OCI-LY1 (cell line): ENCODE results near the gene RARA.
"Not testable (repeated sequence)": the region's sequence is repeated elsewhere in the genome, so short reads cannot be mapped to it uniquely, and the experiment has no call there.

Experiments
- H2AFZ ChIP-seq: fragments of 200-600 bp; sonication (generic), shearing (Covaris generic); 2 replicates; pipeline ENCODE4 v1.6.0; 2014; ENCODE audit warnings: antibody characterized with exemption, mild to moderate bottlenecking, low read length
- H3F3A ChIP-seq: fragments of 200-600 bp; sonication (generic), shearing (Covaris generic); 2 replicates; pipeline ENCODE4 v1.6.0; 2014; ENCODE audit warnings: mild to moderate bottlenecking, antibody characterized with exemption, low read length, moderate library complexity; ENCODE audit not compliant: insufficient read depth
- H3K27ac ChIP-seq: fragments of 200-600 bp; sonication (generic); 2 replicates; pipeline ENCODE4 v1.5.1; 2014; ENCODE audit warnings: low read length, mixed run types, mild to moderate bottlenecking, low read depth; ENCODE audit not compliant: poor library complexity, severe bottlenecking
- H3K27me3 ChIP-seq: fragments of 200-600 bp; sonication (generic); 2 replicates; pipeline ENCODE4 v1.6.0; 2014; ENCODE audit warnings: antibody characterized with exemption, mild to moderate bottlenecking, low read length, moderate library complexity; ENCODE audit not compliant: insufficient read depth
- H3K36me3 ChIP-seq: fragments of 200-600 bp; sonication (generic); 2 replicates; pipeline ENCODE4 v1.6.1; 2014; ENCODE audit warnings: mild to moderate bottlenecking, antibody characterized with exemption, low read length, moderate library complexity, mixed read lengths; ENCODE audit not compliant: insufficient read depth
- H3K4me1 ChIP-seq: fragments of 200-600 bp; sonication (generic); 2 replicates; pipeline ENCODE4 v1.5.1; 2014; ENCODE audit warnings: mild to moderate bottlenecking, low read length, moderate library complexity; ENCODE audit not compliant: insufficient read depth, severe bottlenecking
- H3K4me2 ChIP-seq: fragments of 200-600 bp; sonication (generic), shearing (Covaris generic); 2 replicates; pipeline ENCODE4 v1.6.1; 2014; ENCODE audit warnings: low read length
- H3K4me3 ChIP-seq: fragments of 200-600 bp; sonication (generic); 2 replicates; pipeline ENCODE4 v1.5.1; 2014; ENCODE audit warnings: low read length, low read depth, mild to moderate bottlenecking, mixed read lengths; ENCODE audit not compliant: poor library complexity, severe bottlenecking
- H3K79me2 ChIP-seq: fragments of 200-600 bp; shearing (Covaris generic); 2 replicates; pipeline ENCODE4 v1.6.1; 2016; ENCODE audit warnings: mixed run types, low read length, mixed read lengths; ENCODE audit not compliant: insufficient read depth
- H3K9ac ChIP-seq: fragments of 200-600 bp; sonication (generic), shearing (Covaris generic); 2 replicates; pipeline ENCODE4 v1.6.1; 2014; ENCODE audit warnings: mild to moderate bottlenecking, low read length, mixed read lengths
- H3K9me2 ChIP-seq: fragments of 200-600 bp; sonication (generic), shearing (Covaris generic); 2 replicates; pipeline ENCODE4 v1.6.1; 2014; ENCODE audit warnings: low read depth, mild to moderate bottlenecking, low read length, mixed read lengths
- H3K9me3 ChIP-seq: fragments of 200-600 bp; shearing (Covaris generic); 2 replicates; pipeline ENCODE4 v1.6.1; 2014; ENCODE audit warnings: low read length, mixed read lengths
- H4K20me1 ChIP-seq: fragments of 200-600 bp; sonication (generic), shearing (Covaris generic); 2 replicates; pipeline ENCODE4 v1.6.0; 2016; ENCODE audit warnings: mild to moderate bottlenecking, low read length; ENCODE audit not compliant: insufficient read depth
- EZH2 ChIP-seq: fragments of 200-600 bp; sonication (generic), shearing (Covaris generic); IDR thresholded peaks from 2 replicates; pipeline ENCODE4 v1.8.0; 2017; ENCODE audit warnings: borderline replicate concordance, mixed run types, mild to moderate bottlenecking, antibody characterized with exemption, low read length, moderate library complexity, mixed read lengths
- TF ChIP-seq, protein P1 (sequence below): fragments of 200-600 bp; sonication (generic), shearing (Covaris generic); IDR thresholded peaks from 2 replicates; pipeline ENCODE4 v1.5.1; 2017; ENCODE audit warnings: mild to moderate bottlenecking, antibody characterized with exemption, low read length, moderate library complexity, mixed read lengths

The RARA gene

GRCh38 chr17:40301315-40301714 is 7.7 kb upstream of the RARA start:
- no peaks in the 10 kb centered on the region for H3K9me2 ChIP-seq
- H4K20me1 ChIP-seq = no peaks in the 10 kb centered on the region
- no peak overlapping the region for H3K9ac ChIP-seq
- H3F3A ChIP-seq = no peaks in the 10 kb centered on the region
- H2AFZ ChIP-seq = no peak overlapping the region
- H3K4me3 ChIP-seq = no peak overlapping the region
- H3K79me2 ChIP-seq = no peaks in the 10 kb centered on the region
- H3K4me2 ChIP-seq = no peak overlapping the region
- H3K36me3 ChIP-seq = peaks cover 93% of the 10 kb centered on the region
- H3K27me3 ChIP-seq = no peaks in the 10 kb centered on the region
- no peaks in the 10 kb centered on the region for H3K4me1 ChIP-seq
- no peaks in the 10 kb centered on the region for H3K9me3 ChIP-seq
- H3K27ac ChIP-seq = no peak overlapping the region
- TF ChIP-seq, protein P1, sequence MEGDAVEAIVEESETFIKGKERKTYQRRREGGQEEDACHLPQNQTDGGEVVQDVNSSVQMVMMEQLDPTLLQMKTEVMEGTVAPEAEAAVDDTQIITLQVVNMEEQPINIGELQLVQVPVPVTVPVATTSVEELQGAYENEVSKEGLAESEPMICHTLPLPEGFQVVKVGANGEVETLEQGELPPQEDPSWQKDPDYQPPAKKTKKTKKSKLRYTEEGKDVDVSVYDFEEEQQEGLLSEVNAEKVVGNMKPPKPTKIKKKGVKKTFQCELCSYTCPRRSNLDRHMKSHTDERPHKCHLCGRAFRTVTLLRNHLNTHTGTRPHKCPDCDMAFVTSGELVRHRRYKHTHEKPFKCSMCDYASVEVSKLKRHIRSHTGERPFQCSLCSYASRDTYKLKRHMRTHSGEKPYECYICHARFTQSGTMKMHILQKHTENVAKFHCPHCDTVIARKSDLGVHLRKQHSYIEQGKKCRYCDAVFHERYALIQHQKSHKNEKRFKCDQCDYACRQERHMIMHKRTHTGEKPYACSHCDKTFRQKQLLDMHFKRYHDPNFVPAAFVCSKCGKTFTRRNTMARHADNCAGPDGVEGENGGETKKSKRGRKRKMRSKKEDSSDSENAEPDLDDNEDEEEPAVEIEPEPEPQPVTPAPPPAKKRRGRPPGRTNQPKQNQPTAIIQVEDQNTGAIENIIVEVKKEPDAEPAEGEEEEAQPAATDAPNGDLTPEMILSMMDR = peak; percentile 32; the same call in 1 of the 2 replicates
- no peak for TF ChIP-seq EZH2

DNA sequence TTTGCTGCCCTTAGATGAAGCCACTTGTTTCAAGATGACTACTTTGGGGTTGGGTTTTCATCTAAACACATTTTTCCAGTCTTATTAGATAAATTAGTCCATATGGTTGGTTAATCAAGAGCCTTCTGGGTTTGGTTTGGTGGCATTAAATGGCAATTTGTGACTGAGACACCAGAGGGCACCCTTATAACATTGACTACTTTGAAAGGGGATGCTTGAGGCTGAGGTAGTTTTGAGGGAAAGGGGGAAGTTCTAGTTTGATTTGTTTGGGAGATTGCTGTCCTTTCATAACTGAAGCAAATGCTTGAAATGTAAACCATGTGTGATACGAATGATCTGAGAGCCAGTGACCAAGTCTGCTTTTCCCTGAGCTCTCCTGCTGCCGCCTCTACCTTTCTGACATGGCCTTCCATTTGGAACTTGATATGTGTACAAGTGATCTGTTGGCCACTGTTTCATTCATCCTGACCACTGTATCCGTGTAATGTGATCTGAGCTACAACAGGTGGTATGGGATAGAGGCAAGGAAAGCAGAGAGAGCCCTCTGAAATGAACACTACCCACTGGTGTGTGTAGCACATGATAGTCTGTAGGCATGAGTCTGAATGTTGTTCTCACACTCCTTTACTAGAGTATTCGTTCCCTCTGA is 5.8 kb upstream of the RARA start:
- Histone ChIP-seq H3K9ac (no peak overlapping the region), H2AFZ (no peak overlapping the region), H3F3A (no peaks in the 10 kb centered on the region), H3K4me2 (no peak overlapping the region), H3K9me3 (no peaks in the 10 kb centered on the region), H3K27me3 (no peaks in the 10 kb centered on the region), H3K4me1 (no peaks in the 10 kb centered on the region), H3K9me2 (no peaks in the 10 kb centered on the region), H4K20me1 (no peaks in the 10 kb centered on the region), H3K4me3 (no peak overlapping the region), H3K36me3 (peaks cover 77% of the 10 kb centered on the region), H3K79me2 (no peaks in the 10 kb centered on the region), H3K27ac (no peak overlapping the region)
- no peak for TF ChIP-seq EZH2
- TF ChIP-seq, protein P1 = peak; percentile 69

DNA sequence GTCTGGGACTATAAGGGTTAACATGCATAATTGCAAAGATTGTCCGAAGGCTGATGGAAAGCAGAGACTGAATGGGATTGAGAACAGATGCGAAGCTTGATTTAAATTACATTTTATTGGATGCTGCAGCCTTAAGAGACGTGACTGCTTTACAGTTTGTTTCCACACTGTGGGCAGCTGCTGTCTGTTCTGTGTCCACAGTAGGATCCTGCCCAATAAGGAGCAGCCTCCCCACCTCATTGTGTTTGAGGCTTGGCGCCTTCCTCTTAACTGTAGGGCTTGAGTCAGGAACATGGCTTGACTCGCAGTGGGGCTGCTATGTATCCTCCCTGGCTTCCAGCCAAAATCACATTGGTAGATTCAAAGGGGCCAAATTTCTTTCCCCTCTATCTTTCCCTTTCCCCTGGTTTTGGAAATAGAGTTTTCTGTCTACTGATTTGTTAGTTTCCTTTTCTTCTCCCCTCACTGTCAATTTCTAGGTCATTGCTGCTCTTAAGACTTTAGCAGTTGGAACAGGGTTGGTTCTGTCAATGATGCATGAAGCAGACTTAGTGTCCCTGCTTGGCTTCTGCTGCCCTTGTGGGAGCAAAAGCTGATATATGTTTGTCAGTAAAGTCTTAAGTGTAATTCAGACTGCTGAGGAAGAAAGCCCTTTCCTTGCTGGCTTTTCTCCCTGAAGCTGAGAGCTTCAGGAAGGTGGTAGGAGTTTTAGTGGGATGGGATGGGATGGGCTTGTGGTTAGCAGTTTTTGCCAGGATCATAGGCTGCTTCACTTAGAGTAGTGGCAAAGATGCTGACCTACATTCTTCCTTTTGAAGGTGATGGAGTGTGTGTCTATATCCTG is 5.0 kb upstream of the RARA start:
- Histone ChIP-seq H3K9me2 (no peaks in the 10 kb centered on the region), H3K27me3 (no peaks in the 10 kb centered on the region), H4K20me1 (no peaks in the 10 kb centered on the region), H2AFZ (no peak overlapping the region), H3K9me3 (no peaks in the 10 kb centered on the region), H3K9ac (no peak overlapping the region), H3K79me2 (no peaks in the 10 kb centered on the region), H3K4me2 (no peak overlapping the region), H3K4me3 (no peak overlapping the region), H3K4me1 (peaks cover 4% of the 10 kb centered on the region), H3K27ac (no peak overlapping the region), H3F3A (no peaks in the 10 kb centered on the region), H3K36me3 (peaks cover 69% of the 10 kb centered on the region)
- no peak for TF ChIP-seq EZH2
- TF ChIP-seq, protein P1 = no peak

- H3K27me3 ChIP-seq, H4K20me1 ChIP-seq, H3K4me3 ChIP-seq, H3K4me1 ChIP-seq, H2AFZ ChIP-seq, H3K79me2 ChIP-seq, H3K4me2 ChIP-seq, H3K9me2 ChIP-seq, H3K27ac ChIP-seq, H3K9me3 ChIP-seq, H3K9ac ChIP-seq, H3F3A ChIP-seq: not testable (repeated sequence)
- H3K36me3 ChIP-seq = peaks cover 63% of the 10 kb centered on the region
These were observed 4.5 kb upstream of the RARA start for GRCh38 chr17:40304552-40304863.

- not testable (repeated sequence) for H2AFZ ChIP-seq, H3K4me1 ChIP-seq, H3K9ac ChIP-seq, H3K79me2 ChIP-seq, H4K20me1 ChIP-seq, H3K4me3 ChIP-seq, H3F3A ChIP-seq, H3K27me3 ChIP-seq, H3K9me3 ChIP-seq, H3K4me2 ChIP-seq, H3K9me2 ChIP-seq, H3K27ac ChIP-seq
- H3K36me3 ChIP-seq = peaks cover 60% of the 10 kb centered on the region
These were observed 4.1 kb upstream of the RARA start for GRCh38 chr17:40304866-40305265.
